Erythroblast (primary cell): ENCODE results near the gene ZNF41.
"Not testable (repeated sequence)": the region's sequence is repeated elsewhere in the genome, so short reads cannot be mapped to it uniquely, and the experiment has no call there.

Experiments used
- DNase-seq, 2 experiments: peaks; one replicate each; lab custom pipeline; 2025; lab: John Stamatoyannopoulos, UW
- GATA1 ChIP-seq: IDR thresholded peaks from 2 replicates; pipeline ENCODE4 v1.6.1; 2011; ENCODE audit warnings: low read depth, mild to moderate bottlenecking, control low read depth, low read length, moderate library complexity
- POLR2A ChIP-seq: IDR thresholded peaks from 2 replicates; pipeline ENCODE4 v1.6.1; 2011; ENCODE audit warnings: mild to moderate bottlenecking, low read length

Gene ZNF41

GRCh38 chrX:47482512-47483305 lies at the start of gene ZNF41:
TSS of gene ZNF41 (minus strand) at chrX:47483222. CDS start at chrX:47467481, 15,741 bp downstream.
- peak; percentile 64 for TF ChIP-seq POLR2A
- no peak for TF ChIP-seq GATA1
- peak; percentile 86 for DNase-seq

GRCh38 chrX:47530049-47530448 lies 47.0 kb upstream of the ZNF41 start:
- TF ChIP-seq GATA1 (no peak), POLR2A (no peak)
- peak in 1 of 2 experiments; percentile 1 for DNase-seq

GRCh38 chrX:47529548-47529947 lies 46.5 kb upstream of the ZNF41 start:
- no peak for TF ChIP-seq POLR2A
- no peak for TF ChIP-seq GATA1
- DNase-seq = no peak

GRCh38 chrX:47523713-47524166 lies 40.7 kb upstream of the ZNF41 start:
- TF ChIP-seq POLR2A (no peak), GATA1 (no peak)
- DNase-seq = no peak

- DNase-seq = peak; percentile 73 to 86
- no peak for TF ChIP-seq GATA1
Observed at GRCh38 chrX:47523297-47523696, 40.3 kb upstream of the ZNF41 start.

GRCh38 chrX:47518144-47518543 lies 35.1 kb upstream of the ZNF41 start:
- TF ChIP-seq GATA1 (no peak), POLR2A (no peak)
- no peak for DNase-seq

- DNase-seq = no peak
- no peak for TF ChIP-seq GATA1
Observed at GRCh38 chrX:47515941-47516665, 33.1 kb upstream of the ZNF41 start.

- DNase-seq = no peak
- TF ChIP-seq GATA1 = no peak
Observed at GRCh38 chrX:47514533-47515235, 31.7 kb upstream of the ZNF41 start.

GRCh38 chrX:47513034-47513965 lies 30.3 kb upstream of the ZNF41 start:
- DNase-seq = not testable (repeated sequence)

- DNase-seq = not testable (repeated sequence)
Observed at GRCh38 chrX:47512383-47512782, 29.4 kb upstream of the ZNF41 start.

GRCh38 chrX:47507153-47507867 lies 24.3 kb upstream of the ZNF41 start:
- TF ChIP-seq POLR2A (no peak), GATA1 (no peak)
- DNase-seq = no peak

- TF ChIP-seq POLR2A (no peak), GATA1 (no peak)
- DNase-seq = no peak
Observed at GRCh38 chrX:47503151-47503550, 20.1 kb upstream of the ZNF41 start.
